ENCODE data around the gene GALNS.

The GALNS gene

GRCh38 chr16:88814144-88814502 is 42.6 kb downstream of the GALNS start:
- DNase-seq, result no peak

- no peak for DNase-seq
These were observed 43.2 kb downstream of the GALNS start for GRCh38 chr16:88813269-88814143.

- DNase-seq, result no peak
These were observed 44.1 kb downstream of the GALNS start for GRCh38 chr16:88812513-88813268.

GRCh38 chr16:88811769-88812512 is 44.8 kb downstream of the GALNS start, which contains the start of gene APRT:
Gene APRT, minus strand, starts transcription at chr16:88811928. Its CDS starts 29 bp downstream, at chr16:88811899.
- DNase-seq, result peak; percentile 37

- DNase-seq, result peak; percentile 13
These were observed 45.6 kb downstream of the GALNS start for GRCh38 chr16:88810912-88811768.

GRCh38 chr16:88810166-88810911 is 46.4 kb downstream of the GALNS start:
- DNase-seq, result no peak

- no peak for DNase-seq
These were observed 47.0 kb downstream of the GALNS start for GRCh38 chr16:88809676-88810165.

GRCh38 chr16:88809068-88809675 is 47.6 kb downstream of the GALNS start:
- no peak for DNase-seq

- no peak for DNase-seq
These were observed 48.9 kb downstream of the GALNS start for GRCh38 chr16:88807626-88808453.

GRCh38 chr16:88807142-88807625 is 49.6 kb downstream of the GALNS start:
- no peak for DNase-seq

- DNase-seq, result no peak
These were observed 50.1 kb downstream of the GALNS start for GRCh38 chr16:88806491-88807111.

- DNase-seq, result no peak
These were observed 50.8 kb downstream of the GALNS start for GRCh38 chr16:88805887-88806393.

- no peak for DNase-seq
These were observed 51.4 kb downstream of the GALNS start for GRCh38 chr16:88805340-88805715.

- DNase-seq, result no peak
These were observed 52.0 kb downstream of the GALNS start for GRCh38 chr16:88804552-88805339.

GRCh38 chr16:88804173-88804551 is 52.6 kb downstream of the GALNS start:
- DNase-seq, result no peak

- no peak for DNase-seq
These were observed 53.3 kb downstream of the GALNS start, which contains the start of gene CDT1 for GRCh38 chr16:88803264-88803987. Gene CDT1, plus strand, starts transcription at chr16:88803789. Its CDS starts 43 bp downstream, at chr16:88803832.

- DNase-seq, result no peak
These were observed 56.5 kb downstream of the GALNS start for GRCh38 chr16:88800277-88800592.

All from NCI-H524 treated with DMSO at 0.1 percent for 48 hours (cell line).